CD8-positive, alpha-beta memory T cell (primary cell): ENCODE results near the gene DLX1. TPM values are rescaled to one million over a fixed set of nuclear protein-coding genes. Genes with fewer than 3 reads are reported as not detected.

Experiments
- CTCF ChIA-PET: fragments of 350-600 bp; sonication (Branson Sonifier 250); formaldehyde crosslinking; loops from one replicate; lab custom pipeline; 2021; ENCODE audit warnings: antibody characterized with exemption; lab: Charles Lee
- POLR2A ChIA-PET: fragments of 350-600 bp; sonication (Branson Sonifier 250); formaldehyde crosslinking; loops from one replicate; lab custom pipeline; 2021; ENCODE audit warnings: antibody characterized with exemption; lab: Charles Lee
- DNase-seq, 5 donors: peaks; one replicate each; pipeline versions ENCODE4 v3.0.0 to v3.0.0-alpha.2; 2020 to 2022; ENCODE audit warnings: mixed read lengths in 1 of 5
- H3K27ac ChIP-seq: one replicate; pipeline ENCODE4 v1.7.0; 2013; ENCODE audit warnings: low read depth, mild to moderate bottlenecking, low read length, moderate library complexity
- H3K27me3 ChIP-seq: 2 replicates; pipeline ENCODE4 v1.7.0; 2013; ENCODE audit warnings: low read length, mild to moderate bottlenecking; ENCODE audit not compliant: insufficient read depth, poor library complexity, severe bottlenecking
- H3K36me3 ChIP-seq: 2 replicates; pipeline ENCODE4 v1.7.0; 2013; ENCODE audit warnings: mild to moderate bottlenecking, low read length, moderate library complexity; ENCODE audit not compliant: insufficient read depth
- H3K4me1 ChIP-seq: 2 replicates; pipeline ENCODE4 v1.7.0; 2013; ENCODE audit warnings: mild to moderate bottlenecking, low read length, moderate library complexity; ENCODE audit not compliant: insufficient read depth
- H3K4me3 ChIP-seq: 2 replicates; pipeline ENCODE4 v1.7.0; 2013; ENCODE audit warnings: mild to moderate bottlenecking, low read length
- H3K9me3 ChIP-seq: 2 replicates; pipeline ENCODE4 v1.7.0; 2013; ENCODE audit warnings: mild to moderate bottlenecking, low read length
- H3K27ac Mint-ChIP-seq, 8 donors: one replicate each; pipeline ENCODE4 v1.8.0; 2020 to 2021; ENCODE audit warnings: mixed read lengths in 8 of 8, mild to moderate bottlenecking in 6 of 8, inconsistent platforms in 3 of 8, moderate library complexity in 3 of 8
- H3K27me3 Mint-ChIP-seq, 2 donors: one replicate each; pipeline ENCODE4 v1.8.0; 2020 to 2021; ENCODE audit warnings: mixed read lengths in 2 of 2, mild to moderate bottlenecking in 1 of 2, moderate library complexity in 1 of 2
- H3K36me3 Mint-ChIP-seq, 3 donors: one replicate each; pipeline ENCODE4 v1.8.0; 2020 to 2021; ENCODE audit warnings: mixed read lengths in 3 of 3, inconsistent platforms in 1 of 3, mild to moderate bottlenecking in 1 of 3
- H3K4me1 Mint-ChIP-seq, 3 donors: one replicate each; pipeline ENCODE4 v1.8.0; 2020 to 2021; ENCODE audit warnings: mixed read lengths in 3 of 3, inconsistent platforms in 1 of 3, mild to moderate bottlenecking in 1 of 3
- H3K4me3 Mint-ChIP-seq, 7 donors: one replicate each; pipeline ENCODE4 v1.8.0; 2020 to 2021; ENCODE audit warnings: mixed read lengths in 7 of 7, mild to moderate bottlenecking in 6 of 7, moderate library complexity in 4 of 7, inconsistent platforms in 2 of 7
- H3K9me3 Mint-ChIP-seq, 5 donors: one replicate each; pipeline ENCODE4 v1.8.0; 2020 to 2022; ENCODE audit warnings: mixed read lengths in 5 of 5, mild to moderate bottlenecking in 3 of 5, moderate library complexity in 2 of 5, inconsistent platforms in 1 of 5
- polyA plus RNA-seq: library from polyadenylated mRNA; unstranded; fragments of 300-500 nt; fragmentation: Illumina TruSeq; gene quantifications from one replicate; pipeline ENCODE4 v1.2.3, GENCODE V29; 2021
- total RNA-seq, 2 experiments: library from RNA; stranded (reverse); gene quantifications; one replicate each; pipeline ENCODE4 v1.2.3, GENCODE V29; 2021

DLX1 gene
- total and polyA plus RNA-seq, 3 experiments from 2014 or later, result not detected

DNA sequence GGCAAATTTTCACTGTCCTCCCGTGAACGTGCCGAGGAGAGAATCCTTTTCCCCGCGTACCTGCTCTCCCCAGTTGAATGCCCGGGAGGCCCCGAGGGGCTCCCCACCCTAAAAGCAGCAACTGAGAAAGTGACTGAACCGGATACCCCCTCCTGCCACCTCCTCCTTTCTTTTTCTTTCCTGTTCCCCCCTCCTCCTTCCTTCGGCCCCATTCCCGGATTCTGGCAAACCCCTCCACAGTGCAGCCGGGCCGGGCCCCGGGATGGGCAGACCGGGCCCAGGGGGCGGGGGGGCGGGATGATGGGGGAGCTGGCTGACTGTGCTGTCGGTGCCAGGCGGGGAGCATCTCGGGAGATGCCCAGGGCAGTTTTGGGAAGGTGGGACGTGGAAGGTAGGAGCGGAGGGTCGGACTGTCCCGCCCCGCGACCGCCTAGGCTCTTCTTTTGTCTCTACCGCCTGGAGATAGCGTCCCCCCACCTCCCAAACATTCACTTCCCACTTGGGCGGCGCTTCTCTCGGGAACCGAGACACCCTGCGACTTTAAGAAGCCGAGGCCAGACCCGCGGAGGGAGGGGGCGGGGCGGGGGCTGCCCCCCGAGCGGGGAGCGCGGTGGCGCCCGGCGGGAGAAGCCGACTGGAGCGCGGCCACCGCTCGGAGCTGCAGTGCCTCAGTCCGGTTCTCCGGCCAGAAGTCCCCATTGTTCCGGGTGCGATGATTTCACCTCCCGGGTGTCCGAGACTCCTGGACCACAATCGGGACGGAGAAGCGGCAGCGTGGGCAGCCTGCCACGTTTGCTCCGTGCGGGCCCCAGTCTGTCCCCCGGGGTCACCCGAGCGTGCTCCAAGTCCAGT lies 9.2 kb downstream of the DLX1 start:
- Histone ChIP-seq H3K36me3 (no peaks in the 10 kb centered on the region), H3K9me3 (no peaks in the 10 kb centered on the region), H3K4me1 (peaks cover 49% of the 10 kb centered on the region), H3K27me3 (peaks cover 97% of the 10 kb centered on the region), H3K4me3 (peak overlapping the region; percentile 52), H3K27ac (no peak overlapping the region)
- ChIA-PET POLR2A (no interaction called here), CTCF (interaction anchor here (1.6 to 3.5 kb wide), 2 partner anchors 12 to 367 kb away, joined by 4 to 14 read pairs; no protein-coding TSS in a partner anchor)
- Mint-ChIP-seq H3K27ac (peak overlapping the region in 5 of 8 donors; percentile 3 to 82 (median 64)), H3K4me3 (peak overlapping the region; percentile 41 to 90 (median 86)), H3K27me3 (peaks cover 82% of the 10 kb centered on the region in 2 donors), H3K4me1 (peaks cover 31 to 42% (median 38%) of the 10 kb centered on the region in 3 donors), H3K36me3 (peaks cover 0 to 3% (median 1%) of the 10 kb centered on the region in 3 donors), H3K9me3 (peaks cover 0 to 21% (median 10%) of the 10 kb centered on the region in 5 donors)
- no peak for DNase-seq

DNA sequence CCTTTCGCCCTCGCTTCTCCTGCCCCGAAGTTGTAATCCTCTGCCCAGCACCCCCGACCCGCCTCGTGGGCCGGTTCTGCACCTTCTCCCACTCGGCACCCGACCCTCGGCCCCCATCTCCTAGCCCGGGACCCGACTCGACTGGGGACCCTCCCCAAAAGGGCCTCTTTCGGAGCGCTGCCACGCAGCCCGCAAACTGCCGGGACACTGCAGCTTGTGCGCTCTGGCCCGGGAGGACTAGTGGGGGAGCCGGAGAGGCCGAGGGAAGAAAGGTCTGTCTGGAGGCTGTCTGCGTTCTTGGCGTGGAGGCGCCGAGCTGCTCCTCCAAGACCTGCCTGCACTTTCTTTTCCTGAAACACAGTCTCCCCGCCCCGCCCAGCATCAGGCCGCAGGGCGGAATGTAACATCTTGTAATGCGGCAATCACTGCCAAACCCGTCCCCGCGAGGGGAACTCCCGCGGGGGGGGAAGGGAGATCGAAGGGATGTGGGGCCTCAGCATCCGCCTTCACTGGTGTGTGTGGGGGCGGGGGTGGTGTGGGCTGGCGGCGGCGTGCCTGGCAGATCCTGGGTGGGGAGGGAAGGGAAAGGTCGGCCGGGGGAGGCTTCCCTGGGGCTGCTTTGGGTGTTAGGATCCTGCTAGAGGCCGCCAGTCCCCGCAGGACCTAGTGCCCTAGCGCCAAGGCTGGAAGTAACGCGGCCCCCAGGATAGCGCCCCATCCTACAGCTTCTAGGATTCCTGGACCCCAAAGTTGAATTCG lies 10.0 kb downstream of the DLX1 start:
- H3K4me1 ChIP-seq, result peaks cover 57% of the 10 kb centered on the region
- no peaks in the 10 kb centered on the region for H3K36me3 ChIP-seq
- H3K4me3 Mint-ChIP-seq, result peak overlapping the region; percentile 79 to 90 (median 87)
- peaks cover 31 to 43% (median 38%) of the 10 kb centered on the region in 3 donors for H3K4me1 Mint-ChIP-seq
- H3K27ac ChIP-seq, result no peak overlapping the region
- peaks cover 0 to 3% (median 1%) of the 10 kb centered on the region in 3 donors for H3K36me3 Mint-ChIP-seq
- DNase-seq, result peak; percentile 61 to 88 (median 80)
- H3K9me3 Mint-ChIP-seq, result peaks cover 0 to 18% (median 10%) of the 10 kb centered on the region in 5 donors
- H3K27me3 ChIP-seq, result peaks cover 97% of the 10 kb centered on the region
- peak overlapping the region in 7 of 8 donors; percentile 57 to 91 (median 69) for H3K27ac Mint-ChIP-seq
- H3K4me3 ChIP-seq, result peak overlapping the region; percentile 52
- CTCF ChIA-PET, result interaction anchor here (1.0 to 1.6 kb wide), 3 partner anchors 9 to 367 kb away, joined by 3 to 5 read pairs (median 4); partner anchors contain the start of gene DLX1
- no peaks in the 10 kb centered on the region for H3K9me3 ChIP-seq
- peaks cover 75 to 79% of the 10 kb centered on the region in 2 donors for H3K27me3 Mint-ChIP-seq
- POLR2A ChIA-PET, result no interaction called here

DNA sequence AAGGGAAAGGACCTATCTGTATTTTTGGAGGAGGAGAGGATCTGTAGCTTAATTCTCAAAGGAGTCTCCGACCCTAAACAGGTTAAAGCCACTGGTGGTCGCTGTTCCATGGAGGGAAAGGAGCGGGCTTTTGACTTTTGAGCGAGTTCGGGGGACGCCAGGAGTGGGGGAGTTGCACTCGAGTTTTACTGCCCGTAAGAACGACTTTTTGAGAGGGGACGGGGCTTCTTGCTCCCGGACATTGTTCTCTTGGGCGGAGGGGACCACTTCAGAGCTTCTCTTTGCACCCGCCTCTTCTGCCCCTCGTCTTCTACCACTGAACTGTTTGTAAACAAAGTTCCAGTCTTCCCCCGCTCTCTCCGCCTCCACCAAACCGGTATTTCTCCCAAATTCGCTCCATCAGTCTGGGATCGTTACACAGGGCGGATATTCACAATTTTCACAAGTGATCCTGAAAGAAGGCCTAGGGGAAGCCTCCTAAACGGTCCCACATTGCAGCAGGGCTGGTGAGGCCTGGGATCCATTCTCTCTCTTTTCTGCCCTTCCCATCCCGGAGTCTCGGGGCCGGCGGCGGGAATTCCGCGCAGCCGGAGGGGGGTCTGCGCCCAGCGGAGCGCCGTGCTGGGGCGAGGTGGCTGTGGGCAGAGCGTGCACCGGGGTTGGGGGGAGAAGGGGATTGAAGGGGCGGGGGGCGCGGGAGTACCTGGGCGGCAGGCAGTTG lies 10.8 kb downstream of the DLX1 start:
- no peak overlapping the region for H3K27ac ChIP-seq
- Mint-ChIP-seq H3K27ac (peak overlapping the region in 2 of 8 donors; percentile 3 to 69), H3K9me3 (peaks cover 0 to 20% (median 10%) of the 10 kb centered on the region in 5 donors), H3K4me3 (peak overlapping the region; percentile 79 to 90 (median 87)), H3K36me3 (peaks cover 0 to 3% (median 1%) of the 10 kb centered on the region in 3 donors), H3K4me1 (peaks cover 35 to 50% (median 43%) of the 10 kb centered on the region in 3 donors), H3K27me3 (peaks cover 75 to 76% of the 10 kb centered on the region in 2 donors)
- peaks cover 64% of the 10 kb centered on the region for H3K4me1 ChIP-seq
- POLR2A ChIA-PET, result interaction anchor here (1.0 kb wide), 1 partner anchor 8 kb away, joined by 3 read pairs; no protein-coding TSS in a partner anchor
- peaks cover 97% of the 10 kb centered on the region for H3K27me3 ChIP-seq
- no peaks in the 10 kb centered on the region for H3K9me3 ChIP-seq
- H3K36me3 ChIP-seq, result no peaks in the 10 kb centered on the region
- peak overlapping the region; percentile 42 for H3K4me3 ChIP-seq
- CTCF ChIA-PET, result interaction anchor here (1.0 to 1.6 kb wide), 5 partner anchors 9 to 370 kb away, joined by 3 to 5 read pairs (median 4); partner anchors contain the start of gene DLX1
- DNase-seq, result peak in 1 of 5 donors; percentile 7

DNA sequence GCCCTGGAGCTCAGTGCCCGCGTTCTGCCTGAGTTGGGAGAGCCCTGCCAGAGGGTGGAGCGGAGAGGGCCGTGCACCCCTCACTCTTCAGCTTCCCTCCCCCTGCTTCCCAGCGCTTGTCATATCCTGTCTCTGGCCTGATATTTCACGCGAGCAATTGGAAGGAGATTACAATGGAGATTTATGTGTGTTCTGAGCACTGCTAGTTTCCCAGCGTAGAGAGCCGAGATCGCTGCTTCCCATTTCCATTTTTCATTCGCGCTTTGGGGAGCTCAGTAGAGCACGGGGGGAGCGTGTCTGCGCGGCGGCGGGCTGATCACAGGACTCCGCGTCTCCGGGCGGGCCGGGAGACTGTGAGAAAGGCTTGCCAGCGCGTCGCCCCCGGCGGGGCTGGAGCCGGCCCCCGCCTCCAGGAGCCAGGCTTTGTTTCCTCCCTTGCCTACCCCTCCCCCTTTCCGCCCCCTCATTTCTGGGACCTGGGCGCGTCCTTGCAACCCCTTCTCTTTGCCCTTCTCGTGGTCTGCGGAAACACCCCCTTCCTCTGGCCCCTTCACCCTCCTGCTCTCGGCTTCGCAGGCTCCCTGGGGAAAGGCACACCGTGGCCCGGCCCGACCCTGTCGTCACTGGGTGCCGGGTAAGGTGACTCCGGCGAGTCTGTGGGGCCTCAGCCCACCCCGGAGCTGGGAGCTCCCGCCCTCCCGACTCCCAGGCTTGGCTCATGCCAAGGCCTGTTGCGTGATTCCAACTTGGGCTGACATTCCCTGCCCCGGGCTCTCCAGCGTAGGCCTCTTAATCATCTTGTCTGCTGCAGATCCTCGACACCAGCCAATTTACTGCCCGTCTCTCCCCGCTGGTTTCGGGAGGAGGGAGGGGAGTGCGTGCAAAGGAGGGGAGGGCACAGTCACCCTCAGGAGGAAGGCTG lies 11.6 kb downstream of the DLX1 start:
- no peak overlapping the region for H3K4me3 ChIP-seq

DNA sequence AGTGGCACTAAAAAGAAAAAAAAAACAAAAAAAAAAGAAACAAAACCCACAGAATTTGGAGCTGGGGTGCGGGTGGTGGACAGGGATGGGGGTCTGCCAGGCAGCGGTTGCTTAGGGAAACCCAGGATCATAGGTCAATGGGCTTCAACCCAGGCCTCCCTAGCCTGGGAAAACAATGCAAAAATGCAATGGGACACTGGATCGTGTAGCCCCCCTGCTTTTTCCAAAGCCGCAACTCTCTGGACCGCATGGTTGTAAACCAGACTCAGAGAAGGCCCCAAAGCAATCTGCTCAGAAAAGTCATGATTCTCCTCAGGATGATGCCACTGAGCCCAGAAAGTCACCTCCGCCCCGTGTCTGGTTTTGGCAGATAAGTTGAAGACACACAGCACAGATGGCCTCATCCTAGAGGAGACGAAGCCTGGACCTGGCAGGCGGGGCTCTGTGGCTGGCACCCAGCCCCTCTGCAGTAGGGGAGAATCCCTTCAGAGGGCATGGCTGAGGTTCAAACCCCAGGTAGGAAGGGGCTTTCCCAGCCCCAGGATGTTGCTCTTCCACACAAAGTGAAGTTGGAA lies 12.3 kb downstream of the DLX1 start:
- no peaks in the 10 kb centered on the region for H3K9me3 ChIP-seq
- H3K4me3 ChIP-seq, result no peak overlapping the region
- H3K36me3 ChIP-seq, result no peaks in the 10 kb centered on the region
- H3K27ac ChIP-seq, result no peak overlapping the region
- Mint-ChIP-seq H3K36me3 (peaks cover 0 to 3% (median 1%) of the 10 kb centered on the region in 3 donors), H3K27ac (peak overlapping the region in 1 of 8 donors; percentile 69), H3K9me3 (peaks cover 0 to 18% (median 9%) of the 10 kb centered on the region in 5 donors), H3K27me3 (peaks cover 74 to 76% of the 10 kb centered on the region in 2 donors), H3K4me1 (peaks cover 46 to 66% (median 58%) of the 10 kb centered on the region in 3 donors), H3K4me3 (peak overlapping the region in 3 of 7 donors; percentile 15 to 24 (median 23))
- ChIA-PET CTCF (interaction anchor here (1.4 to 1.6 kb wide), 2 partner anchors 9 to 245 kb away, joined by 3 to 4 read pairs; no protein-coding TSS in a partner anchor), POLR2A (no interaction called here)
- peaks cover 96% of the 10 kb centered on the region for H3K27me3 ChIP-seq
- peaks cover 74% of the 10 kb centered on the region for H3K4me1 ChIP-seq
- DNase-seq, result no peak

More for the DNA sequence above, 11.6 kb downstream of the DLX1 start:
- ChIA-PET CTCF (interaction anchor here (1.1 to 1.6 kb wide), 3 partner anchors 8 to 369 kb away, joined by 4 to 5 read pairs (median 4); no protein-coding TSS in a partner anchor), POLR2A (interaction anchor here (1.0 kb wide), 1 partner anchor 8 kb away, joined by 3 read pairs; no protein-coding TSS in a partner anchor)
- Histone ChIP-seq H3K9me3 (no peaks in the 10 kb centered on the region), H3K36me3 (no peaks in the 10 kb centered on the region), H3K4me1 (peaks cover 72% of the 10 kb centered on the region), H3K27me3 (peaks cover 98% of the 10 kb centered on the region), H3K27ac (no peak overlapping the region)
- H3K4me1 Mint-ChIP-seq, result peaks cover 41 to 58% (median 51%) of the 10 kb centered on the region in 3 donors
- peak overlapping the region; percentile 52 to 89 (median 63) for H3K4me3 Mint-ChIP-seq
- peaks cover 0 to 3% (median 1%) of the 10 kb centered on the region in 3 donors for H3K36me3 Mint-ChIP-seq
- peaks cover 0 to 18% (median 10%) of the 10 kb centered on the region in 5 donors for H3K9me3 Mint-ChIP-seq
- no peak for DNase-seq
- H3K27ac Mint-ChIP-seq, result peak overlapping the region in 2 of 8 donors; percentile 34 to 69
- peaks cover 75 to 76% of the 10 kb centered on the region in 2 donors for H3K27me3 Mint-ChIP-seq

DNA sequence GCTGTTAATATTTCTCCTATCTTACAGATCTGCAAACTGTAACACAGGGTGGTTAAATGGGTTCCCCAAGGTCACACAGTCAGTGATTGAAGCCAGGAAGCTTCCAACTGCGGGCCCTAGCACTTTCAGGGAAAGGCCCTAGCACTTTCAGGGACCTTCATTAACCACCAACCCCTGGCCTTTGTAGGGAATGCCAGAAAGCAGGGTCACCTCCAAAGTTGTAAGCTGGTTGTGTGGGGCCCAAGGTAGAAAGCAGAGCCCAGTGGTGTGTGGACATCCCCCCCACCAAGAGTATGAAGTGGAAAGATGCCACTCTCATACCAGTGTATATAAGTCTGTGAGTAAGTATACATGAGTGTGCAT lies 13.0 kb downstream of the DLX1 start:
- H3K9me3 ChIP-seq, result no peaks in the 10 kb centered on the region
- peak overlapping the region in 4 of 8 donors; percentile 12 to 69 (median 40) for H3K27ac Mint-ChIP-seq
- CTCF ChIA-PET, result interaction anchor here (1.4 kb wide), 1 partner anchor 245 kb away, joined by 3 read pairs; no protein-coding TSS in a partner anchor
- no peaks in the 10 kb centered on the region for H3K36me3 ChIP-seq
- peaks cover 49 to 71% (median 61%) of the 10 kb centered on the region in 3 donors for H3K4me1 Mint-ChIP-seq
- H3K27ac ChIP-seq, result no peak overlapping the region
- H3K9me3 Mint-ChIP-seq, result peaks cover 0 to 15% (median 6%) of the 10 kb centered on the region in 5 donors
- H3K4me1 ChIP-seq, result peaks cover 80% of the 10 kb centered on the region
- DNase-seq, result no peak
- POLR2A ChIA-PET, result interaction anchor here (2.1 kb wide), 1 partner anchor 10 kb away, joined by 6 read pairs; no protein-coding TSS in a partner anchor
- H3K27me3 ChIP-seq, result peaks cover 96% of the 10 kb centered on the region
- no peak overlapping the region for H3K4me3 ChIP-seq
- H3K36me3 Mint-ChIP-seq, result peaks cover 0 to 3% (median 1%) of the 10 kb centered on the region in 3 donors
- H3K4me3 Mint-ChIP-seq, result peak overlapping the region; percentile 0 to 81 (median 52)
- H3K27me3 Mint-ChIP-seq, result peaks cover 73 to 75% of the 10 kb centered on the region in 2 donors
